B cell (primary cell): ENCODE measurements around the gene IRGC. TPM values are rescaled to one million over a fixed set of nuclear protein-coding genes. Genes with fewer than 3 reads are reported as not detected.

Experiments
- ATAC-seq: fragments of 200-7000 bp; cut with Tn5 transposase; one replicate; pipeline ENCODE4 v1.10.0; 2021; ENCODE audit warnings: low read depth, mild to moderate bottlenecking, moderate number of reproducible peaks, moderate library complexity
- CTCF ChIA-PET: fragments of 350-600 bp; sonication (Branson Sonifier 250); formaldehyde crosslinking; loops from one replicate; lab custom pipeline; 2021; ENCODE audit warnings: antibody characterized with exemption, inconsistent platforms; lab: Charles Lee
- POLR2A ChIA-PET: fragments of 350-600 bp; sonication (Branson Sonifier 250); formaldehyde crosslinking; loops from one replicate; lab custom pipeline; 2021; ENCODE audit warnings: antibody characterized with exemption; lab: Charles Lee
- DNase-seq: peaks from one replicate; pipeline ENCODE4 v3.0.0; 2013
- H2AFZ ChIP-seq: 2 replicates; pipeline ENCODE4 v1.6.1; 2012; ENCODE audit warnings: mild to moderate bottlenecking, low read depth, low read length; ENCODE audit not compliant: insufficient read depth, poor library complexity, severe bottlenecking
- H3K27ac ChIP-seq, 2 donors: 1 replicate in 1 of 2; 2 replicates in 1 of 2; pipeline ENCODE4 v1.5.1; 2012 to 2013; ENCODE audit warnings: low read length in 2 of 2, mild to moderate bottlenecking in 2 of 2, moderate library complexity in 1 of 2
- H3K27me3 ChIP-seq, 4 experiments: fragments of 200-600 bp in 1 of 4; sonication (generic) in 1 of 4; replicated peaks in 1 of 4; 1 replicate in 2 of 4; 2 replicates in 2 of 4; pipeline versions ENCODE4 v1.6.1 to v1.7.0; 2013 to 2016; ENCODE audit warnings: low read length in 3 of 4, mild to moderate bottlenecking in 2 of 4, mixed read lengths in 1 of 4, moderate library complexity in 1 of 4; ENCODE audit not compliant: insufficient read depth in 4 of 4, control insufficient read depth in 3 of 4; ENCODE audit errors: control extremely low read depth in 1 of 4
- H3K36me3 ChIP-seq, 2 experiments: replicated peaks in 1 of 2; 1 replicate in 1 of 2; 2 replicates in 1 of 2; pipeline versions ENCODE4 v1.6.1 to v1.7.1; 2013; ENCODE audit warnings: low read length in 1 of 2; ENCODE audit not compliant: insufficient read depth in 2 of 2, control insufficient read depth in 1 of 2; ENCODE audit errors: control extremely low read depth in 1 of 2, extremely low read depth in 1 of 2
- H3K4me1 ChIP-seq, 2 donors: fragments of 200-600 bp in 1 of 2; sonication (generic) in 1 of 2; 1 replicate in 1 of 2; 2 replicates in 1 of 2; pipeline versions ENCODE4 v1.5.1 to v1.6.1; 2013 to 2017; ENCODE audit warnings: low read length in 2 of 2; ENCODE audit not compliant: control insufficient read depth in 2 of 2, insufficient read depth in 2 of 2
- H3K4me2 ChIP-seq: replicated peaks from 2 replicates; pipeline ENCODE3; 2012; ENCODE audit warnings: mild to moderate bottlenecking, low read depth, low read length; ENCODE audit not compliant: poor library complexity, severe bottlenecking
- H3K4me3 ChIP-seq, 5 experiments: fragments of 200-600 bp in 1 of 5; sonication (generic) in 1 of 5; 1 replicate in 3 of 5; 2 replicates in 2 of 5; pipeline versions ENCODE4 v1.5.1 to v1.7.0; 2011 to 2016; ENCODE audit warnings: low read length in 4 of 5, mild to moderate bottlenecking in 4 of 5, low read depth in 2 of 5, control low read depth in 1 of 5, moderate library complexity in 1 of 5; ENCODE audit not compliant: insufficient read depth in 1 of 5; ENCODE audit errors: control extremely low read depth in 1 of 5, extremely low read depth in 1 of 5
- H3K79me2 ChIP-seq: fragments of 200-600 bp; sonication (generic); one replicate; pipeline ENCODE4 v1.6.0; 2016; ENCODE audit warnings: low read length; ENCODE audit not compliant: control insufficient read depth, insufficient read depth
- H3K9ac ChIP-seq: fragments of 200-600 bp; sonication (generic); 2 replicates; pipeline ENCODE4 v1.6.1; 2017; ENCODE audit warnings: mild to moderate bottlenecking, low read length, moderate library complexity
- H3K9me3 ChIP-seq, 3 donors: one replicate each; pipeline versions ENCODE4 v1.6.1 to v1.7.1; 2013; ENCODE audit warnings: low read length in 2 of 3; ENCODE audit not compliant: control insufficient read depth in 2 of 3, insufficient read depth in 1 of 3; ENCODE audit errors: control extremely low read depth in 1 of 3
- H4K20me1 ChIP-seq: 2 replicates; pipeline ENCODE4 v1.6.0; 2012; ENCODE audit warnings: mild to moderate bottlenecking, low read length; ENCODE audit not compliant: insufficient read depth, control insufficient read depth, poor library complexity, severe bottlenecking
- H3K27ac Mint-ChIP-seq: one replicate; pipeline ENCODE4 v1.8.0; 2021; ENCODE audit warnings: mixed read lengths
- H3K27me3 Mint-ChIP-seq: one replicate; pipeline ENCODE4 v1.8.0; 2021; ENCODE audit warnings: mixed read lengths
- H3K4me1 Mint-ChIP-seq: one replicate; pipeline ENCODE4 v1.8.0; 2021; ENCODE audit warnings: mixed read lengths
- H3K4me3 Mint-ChIP-seq: one replicate; pipeline ENCODE4 v1.8.0; 2021; ENCODE audit warnings: mixed read lengths
- H3K9me3 Mint-ChIP-seq: one replicate; pipeline ENCODE4 v1.8.0; 2022; ENCODE audit warnings: mixed read lengths; ENCODE audit not compliant: insufficient read depth
- CTCF ChIP-seq: fragments of 200-600 bp; IDR thresholded peaks from one replicate; pipeline ENCODE4 v1.8.0; 2022; ENCODE audit warnings: antibody characterized with exemption, mild to moderate bottlenecking
- EZH2 ChIP-seq: IDR thresholded peaks from 2 replicates; pipeline ENCODE4 v1.6.1; 2012; ENCODE audit warnings: borderline replicate concordance, low read depth, mild to moderate bottlenecking, moderate library complexity, low read length; ENCODE audit not compliant: insufficient read depth, poor library complexity, severe bottlenecking
- WGBS: methylation state at CpG from one replicate; pipeline ENCODE4 v1.1.5; 2013; ENCODE audit warnings: missing lambda C conversion rate; ENCODE audit not compliant: insufficient coverage; 5-methylcytosine and 5-hydroxymethylcytosine counted together
- intact Hi-C: fragments of 100-400 bp; cut with micrococcal nuclease; formaldehyde crosslinking; loops from one replicate; pipeline ENCODE4 v1.10.0; 2022
- polyA plus RNA-seq: library from polyadenylated mRNA; depleted of rRNA; stranded (reverse); fragments of >200 nt; gene quantifications from 2 replicates; pipeline ENCODE4 v1.2.3, GENCODE V29; 2012
- total RNA-seq, 2 donors: library from RNA; stranded (reverse); fragments of 120-200 nt in 1 of 2; gene quantifications; 1 replicate in 1 of 2; 2 replicates in 1 of 2; pipeline versions ENCODE4 v1.2.3 to v1.2.4, GENCODE V29; 2013 to 2022

IRGC gene
- total and polyA plus RNA-seq, 2 donors (not counting 1 experiment from before 2014, with no cell fraction given): not detected

GRCh38 chr19:43719918-43720317, 4.0 kb downstream of the IRGC start:
- ChIA-PET CTCF (no interaction called here), POLR2A (no interaction called here)
- no peak overlapping the region for H3K27ac ChIP-seq
- intact Hi-C loops: no loop called here
- H3K4me3 Mint-ChIP-seq: no peak overlapping the region
- no peak overlapping the region for H3K27ac Mint-ChIP-seq
- no peaks in the 10 kb centered on the region for H3K9me3 Mint-ChIP-seq
- H3K27me3 ChIP-seq: no peaks in the 10 kb centered on the region
- H3K4me2 ChIP-seq: no peak overlapping the region
- WGBS: 100% methylated on average over 2 of the region's 5 CpGs
- H3K27me3 Mint-ChIP-seq: no peaks in the 10 kb centered on the region
- H3K9ac ChIP-seq: no peak overlapping the region
- no peaks in the 10 kb centered on the region for H3K79me2 ChIP-seq
- TF ChIP-seq EZH2 (no peak), CTCF (no peak)
- H3K9me3 ChIP-seq: no peaks in the 10 kb centered on the region
- peaks cover 9 to 11% of the 10 kb centered on the region in 2 donors for H3K4me1 ChIP-seq
- DNase-seq (no peak), ATAC-seq (no peak)
- H3K4me1 Mint-ChIP-seq: peaks cover 5% of the 10 kb centered on the region
- no peak overlapping the region for H2AFZ ChIP-seq
- no peaks in the 10 kb centered on the region for H3K36me3 ChIP-seq
- H3K4me3 ChIP-seq: no peak overlapping the region
- no peaks in the 10 kb centered on the region for H4K20me1 ChIP-seq

GRCh38 chr19:43720936-43721335, 5.1 kb downstream of the IRGC start:
- Mint-ChIP-seq H3K27me3 (no peaks in the 10 kb centered on the region), H3K9me3 (no peaks in the 10 kb centered on the region), H3K4me1 (peaks cover 13% of the 10 kb centered on the region), H3K27ac (no peak overlapping the region), H3K4me3 (no peak overlapping the region)
- Histone ChIP-seq H3K4me2 (no peak overlapping the region), H3K9ac (no peak overlapping the region), H2AFZ (no peak overlapping the region), H3K79me2 (no peaks in the 10 kb centered on the region), H3K4me3 (no peak overlapping the region), H3K4me1 (peaks cover 18 to 21% of the 10 kb centered on the region in 2 donors), H3K9me3 (no peaks in the 10 kb centered on the region), H4K20me1 (no peaks in the 10 kb centered on the region), H3K27me3 (no peaks in the 10 kb centered on the region), H3K36me3 (no peaks in the 10 kb centered on the region), H3K27ac (no peak overlapping the region)
- 96% methylated on average over 10 of the region's 10 CpGs for WGBS
- DNase-seq (no peak), ATAC-seq (no peak)
- intact Hi-C loops: no loop called here
- ChIA-PET CTCF (interaction anchor here (1.3 kb wide), 1 partner anchor 52 kb away, joined by 3 read pairs; no protein-coding TSS in a partner anchor), POLR2A (no interaction called here)
- TF ChIP-seq EZH2 (no peak), CTCF (no peak)
